Neuron (in vitro differentiated cells): ENCODE data around the gene RAB18.
"Not testable (repeated sequence)": the region's sequence is repeated elsewhere in the genome, so short reads cannot be mapped to it uniquely, and the experiment has no call there.

Experiments used
- H2AFZ ChIP-seq: one replicate; pipeline ENCODE4 v1.6.1; 2013; ENCODE audit warnings: low read depth, mild to moderate bottlenecking, inconsistent platforms, low read length, moderate library complexity
- H3K27me3 ChIP-seq: one replicate; pipeline ENCODE4 v1.6.1; 2013; ENCODE audit warnings: low read length; ENCODE audit not compliant: insufficient read depth
- H3K36me3 ChIP-seq: one replicate; pipeline ENCODE4 v1.6.1; 2013; ENCODE audit warnings: low read length; ENCODE audit not compliant: insufficient read depth
- H3K4me1 ChIP-seq: one replicate; pipeline ENCODE4 v1.6.1; 2013; ENCODE audit warnings: low read length; ENCODE audit not compliant: insufficient read depth
- H3K4me3 ChIP-seq: 2 replicates; pipeline ENCODE4 v1.5.1; 2013; ENCODE audit warnings: mild to moderate bottlenecking, low read length, moderate library complexity
- H3K9me3 ChIP-seq: one replicate; pipeline ENCODE4 v1.6.1; 2013; ENCODE audit warnings: low read length

RAB18 gene

DNA sequence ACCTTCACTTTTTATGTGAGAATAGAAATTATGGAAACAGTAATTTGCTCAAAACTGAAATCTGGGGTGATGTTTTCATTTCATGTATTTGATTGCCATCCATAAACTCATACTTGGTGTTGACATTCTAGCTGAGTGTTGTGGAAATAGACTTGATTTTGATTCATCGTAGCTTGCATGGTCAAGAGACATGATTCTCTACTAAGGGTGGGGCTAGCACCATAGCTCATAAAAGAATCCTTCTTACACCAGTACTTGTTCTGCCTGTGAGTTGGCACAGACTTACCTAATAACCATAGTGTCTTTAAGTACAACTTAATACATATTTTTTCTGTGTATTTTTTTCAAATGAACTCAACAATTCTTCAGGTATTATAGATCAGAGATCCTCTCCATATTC is 36.6 kb downstream of the RAB18 start:
- peaks cover 39% of the 10 kb centered on the region for H3K36me3 ChIP-seq

DNA sequence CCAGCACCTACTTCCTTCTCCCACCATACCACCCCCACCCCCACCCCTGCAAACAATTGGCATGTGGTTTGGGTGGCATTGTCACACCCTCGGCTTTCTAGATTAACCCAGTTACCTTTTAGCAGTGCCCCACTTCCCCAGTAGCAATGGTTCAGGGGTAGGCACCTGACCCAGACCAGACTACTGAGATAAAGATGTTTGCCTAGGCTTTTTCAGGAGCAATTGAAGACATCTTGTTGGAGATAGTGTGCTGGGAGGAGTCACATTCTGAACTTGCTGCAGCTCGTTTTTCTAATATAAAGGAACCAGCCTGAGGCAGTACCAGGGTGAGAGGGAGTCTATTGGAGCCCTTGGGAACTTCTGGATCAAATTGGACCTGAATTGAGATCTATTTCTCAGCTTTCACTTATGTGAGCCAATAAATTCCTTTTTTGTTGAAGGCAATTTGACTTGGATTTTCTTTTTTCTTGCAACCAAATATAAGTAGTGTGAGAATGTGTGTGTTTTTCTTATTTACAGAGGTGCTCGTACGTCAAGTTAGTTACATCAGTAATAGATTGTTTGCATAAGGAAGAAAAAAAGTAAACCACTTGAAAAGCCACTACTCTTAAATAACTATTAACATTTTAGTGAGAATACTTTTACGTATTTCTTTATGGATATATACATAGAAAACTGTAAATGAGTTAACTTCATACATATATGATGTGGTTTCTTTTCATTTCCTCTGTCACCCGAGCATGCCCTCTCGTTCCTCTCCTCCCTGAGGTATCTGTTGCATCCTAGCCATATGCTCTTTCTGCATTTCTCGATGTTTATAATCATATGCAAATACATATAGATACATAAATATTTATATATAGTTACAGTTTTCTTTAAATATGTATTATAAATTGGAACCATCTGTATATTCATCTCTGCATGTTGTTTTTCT is 38.0 kb downstream of the RAB18 start:
- Histone ChIP-seq H3K36me3 (peaks cover 36% of the 10 kb centered on the region), H3K4me3 (no peak overlapping the region), H2AFZ (no peak overlapping the region), H3K4me1 (peaks cover 15% of the 10 kb centered on the region), H3K9me3 (no peaks in the 10 kb centered on the region), H3K27me3 (no peaks in the 10 kb centered on the region)

More for the DNA sequence above, 36.6 kb downstream of the RAB18 start:
- H3K9me3 ChIP-seq: no peaks in the 10 kb centered on the region
- no peaks in the 10 kb centered on the region for H3K27me3 ChIP-seq
- H3K4me1 ChIP-seq: peaks cover 22% of the 10 kb centered on the region
- no peak overlapping the region for H2AFZ ChIP-seq
- H3K4me3 ChIP-seq: no peak overlapping the region

DNA sequence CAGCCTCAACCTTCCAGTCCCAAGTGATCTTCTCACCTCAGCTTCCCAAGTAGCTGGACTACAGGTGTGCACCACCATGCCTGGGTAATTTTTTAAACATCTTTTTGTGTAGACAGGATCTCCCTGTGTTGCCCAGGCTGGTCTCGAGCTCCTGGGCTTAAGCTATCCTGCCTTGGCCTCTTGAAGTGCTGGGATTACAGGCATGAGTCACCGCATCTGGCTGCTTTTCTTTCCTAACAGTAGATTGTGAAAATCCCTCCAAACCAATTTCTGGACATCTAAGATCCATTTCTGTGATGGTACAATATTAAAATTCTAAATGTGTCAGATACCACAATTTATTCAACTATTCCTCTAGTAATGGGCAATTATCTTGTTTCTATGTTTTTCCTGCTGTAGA is 38.7 kb downstream of the RAB18 start:
- Histone ChIP-seq H3K27me3 (no peaks in the 10 kb centered on the region), H3K36me3 (peaks cover 33% of the 10 kb centered on the region), H3K4me3 (no peak overlapping the region), H2AFZ (no peak overlapping the region), H3K9me3 (no peaks in the 10 kb centered on the region), H3K4me1 (peaks cover 8% of the 10 kb centered on the region)

DNA sequence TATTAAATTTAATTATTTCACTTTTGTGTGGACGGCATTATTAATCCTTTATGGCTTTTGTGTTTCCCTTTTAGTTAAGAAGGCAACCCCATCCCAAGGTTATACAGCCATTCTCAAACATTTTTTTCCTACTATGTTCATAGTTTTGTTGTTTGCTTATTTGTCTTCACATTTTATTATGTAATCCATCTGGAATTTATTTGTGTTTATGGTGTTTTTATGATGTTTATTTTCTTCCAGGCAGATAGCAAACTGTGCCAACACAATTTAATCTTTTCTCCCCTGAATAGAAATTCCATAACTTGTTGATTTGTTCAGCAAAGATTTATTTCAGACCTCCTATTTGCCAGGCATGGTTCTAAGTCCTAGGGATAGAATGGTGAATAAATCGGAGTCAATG is 42.9 kb downstream of the RAB18 start:
- Histone ChIP-seq H3K27me3 (no peaks in the 10 kb centered on the region), H3K9me3 (no peaks in the 10 kb centered on the region), H3K4me1 (no peaks in the 10 kb centered on the region)

DNA sequence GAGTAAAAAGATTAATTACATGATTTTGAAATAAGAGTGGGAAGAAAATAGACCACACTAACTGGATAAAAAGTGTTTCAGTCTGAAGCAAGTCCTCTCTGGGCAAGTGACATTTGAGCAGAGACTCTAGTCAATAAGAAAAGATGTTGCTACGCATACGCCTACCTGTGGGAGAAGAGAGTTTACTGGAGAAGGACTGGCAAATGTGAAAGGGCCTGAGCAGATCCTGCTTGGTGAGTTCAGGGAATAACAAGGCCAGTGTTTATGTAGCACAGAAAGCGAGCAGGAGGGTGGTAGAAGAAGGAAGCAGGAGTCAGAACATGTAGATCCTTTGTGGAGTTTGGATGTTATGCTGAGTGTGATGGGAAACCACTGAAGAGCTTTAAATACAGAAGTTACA is 43.4 kb downstream of the RAB18 start:
- no peaks in the 10 kb centered on the region for H3K4me1 ChIP-seq
- no peak overlapping the region for H2AFZ ChIP-seq
- no peak overlapping the region for H3K4me3 ChIP-seq
- H3K36me3 ChIP-seq: peaks cover 12% of the 10 kb centered on the region
- H3K27me3 ChIP-seq: no peaks in the 10 kb centered on the region
- H3K9me3 ChIP-seq: no peaks in the 10 kb centered on the region

More for the DNA sequence above, 42.9 kb downstream of the RAB18 start:
- Histone ChIP-seq H2AFZ (no peak overlapping the region), H3K4me3 (no peak overlapping the region), H3K36me3 (peaks cover 16% of the 10 kb centered on the region)

DNA sequence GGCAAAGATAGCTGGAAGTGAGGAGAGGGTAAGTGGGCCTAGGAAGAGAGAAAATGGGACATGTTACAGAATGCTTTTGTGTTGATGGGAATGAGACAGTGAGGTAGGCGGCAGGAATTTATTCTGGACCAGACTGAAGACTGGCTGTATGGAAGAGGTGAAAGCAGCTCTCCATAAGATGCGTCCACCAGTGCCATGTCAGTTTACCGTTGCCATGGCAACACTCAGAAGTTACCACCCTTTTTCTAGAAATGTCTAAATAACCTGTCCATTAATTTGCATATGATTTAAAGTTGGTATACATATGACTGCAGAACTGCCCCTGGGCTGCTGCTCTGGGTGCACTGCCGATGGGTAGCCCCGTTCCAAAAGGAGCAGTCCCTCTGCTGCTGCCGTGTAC is 46.7 kb downstream of the RAB18 start:
- H3K4me3 ChIP-seq: no peak overlapping the region
- H3K9me3 ChIP-seq: no peaks in the 10 kb centered on the region
- no peaks in the 10 kb centered on the region for H3K4me1 ChIP-seq
- H3K36me3 ChIP-seq: no peaks in the 10 kb centered on the region
- no peaks in the 10 kb centered on the region for H3K27me3 ChIP-seq
- no peak overlapping the region for H2AFZ ChIP-seq

DNA sequence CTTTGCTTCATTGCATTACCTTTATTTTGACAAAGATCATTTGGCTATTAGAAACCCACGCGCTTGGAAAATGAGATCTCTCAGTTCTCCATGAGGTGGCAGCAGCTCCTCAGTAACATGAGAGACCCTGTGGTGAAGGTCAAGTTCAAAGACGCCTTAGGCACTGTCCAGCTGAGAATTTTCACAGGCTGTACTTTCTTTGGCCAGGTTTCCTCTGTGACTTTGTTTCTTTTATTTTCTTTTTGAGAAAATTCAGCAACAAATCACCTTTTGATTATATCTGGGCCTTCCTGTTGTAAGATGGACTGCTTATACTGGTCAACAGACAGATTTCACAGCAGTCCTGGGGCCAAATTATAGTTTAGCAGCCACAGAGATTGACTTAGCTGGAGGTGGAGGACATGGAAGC is 54.5 kb downstream of the RAB18 start:
- H3K4me3 ChIP-seq: no peak overlapping the region
- H2AFZ ChIP-seq: no peak overlapping the region
- H3K9me3 ChIP-seq: no peaks in the 10 kb centered on the region
- no peaks in the 10 kb centered on the region for H3K27me3 ChIP-seq
- H3K36me3 ChIP-seq: no peaks in the 10 kb centered on the region
- H3K4me1 ChIP-seq: no peaks in the 10 kb centered on the region

DNA sequence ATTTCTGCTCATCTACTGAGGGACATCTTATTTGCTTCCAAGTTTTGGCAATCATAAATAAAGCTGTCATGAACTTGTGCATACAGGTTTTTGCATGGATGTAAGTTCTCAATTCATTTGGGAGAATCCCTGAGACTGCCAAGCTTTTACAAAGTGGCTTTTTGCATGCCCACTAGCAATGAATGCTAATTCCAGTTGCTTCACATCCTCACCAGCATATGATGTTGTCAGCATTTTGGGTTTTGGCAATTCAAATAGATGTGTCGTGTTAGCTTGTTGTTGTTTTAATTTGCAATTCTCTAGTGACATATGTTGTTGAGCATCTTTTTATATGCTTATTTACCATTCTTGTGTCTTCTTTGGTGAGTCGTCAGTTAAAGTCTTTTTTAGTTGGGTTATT is 57.2 kb downstream of the RAB18 start:
- no peak overlapping the region for H3K4me3 ChIP-seq
- H3K4me1 ChIP-seq: no peaks in the 10 kb centered on the region
- H3K36me3 ChIP-seq: no peaks in the 10 kb centered on the region
- H3K27me3 ChIP-seq: no peaks in the 10 kb centered on the region
- no peak overlapping the region for H2AFZ ChIP-seq
- H3K9me3 ChIP-seq: no peaks in the 10 kb centered on the region

DNA sequence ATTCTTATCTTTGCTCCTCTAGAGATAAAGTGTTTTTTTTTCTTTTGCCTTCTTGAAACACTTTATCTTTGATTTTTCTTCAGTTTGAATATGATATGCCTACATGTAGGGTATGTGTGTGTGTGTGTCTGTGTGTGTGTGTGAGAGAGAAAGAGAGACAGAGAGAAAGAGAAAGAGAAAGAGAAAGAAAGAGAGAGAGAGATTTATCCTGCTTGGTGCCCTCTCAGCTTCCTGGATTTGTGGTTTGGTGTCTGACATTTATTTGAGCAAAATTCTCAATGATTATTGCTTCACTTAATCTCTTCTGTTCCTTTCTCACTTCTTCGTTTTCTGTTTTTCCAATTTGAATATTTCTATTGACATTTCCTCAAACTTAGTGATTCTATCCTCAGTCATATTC is 60.3 kb downstream of the RAB18 start:
- H2AFZ ChIP-seq: no peak overlapping the region
- H3K36me3 ChIP-seq: no peaks in the 10 kb centered on the region
- H3K4me1 ChIP-seq: no peaks in the 10 kb centered on the region
- no peaks in the 10 kb centered on the region for H3K27me3 ChIP-seq
- no peak overlapping the region for H3K4me3 ChIP-seq
- peaks cover 2% of the 10 kb centered on the region for H3K9me3 ChIP-seq

DNA sequence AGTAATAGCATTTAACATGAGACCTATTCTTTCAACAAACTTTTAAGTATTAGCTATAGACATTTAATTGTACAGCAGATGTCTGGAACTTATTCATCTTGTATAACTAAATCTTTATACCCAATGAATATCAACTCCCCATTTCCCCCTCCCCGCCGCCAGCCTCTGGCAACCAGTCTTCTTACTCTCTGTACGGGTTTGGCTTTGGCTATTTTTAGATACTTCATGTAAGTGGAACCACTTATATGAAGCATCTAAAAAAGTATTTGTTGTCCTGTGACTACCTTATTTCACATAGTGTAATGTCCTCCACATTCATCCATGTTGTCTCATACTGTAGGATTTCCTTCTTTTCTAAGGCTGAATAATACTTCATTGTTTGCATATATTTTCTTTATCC is 60.8 kb downstream of the RAB18 start:
- H2AFZ ChIP-seq: no peak overlapping the region
- H3K4me1 ChIP-seq: no peaks in the 10 kb centered on the region
- H3K36me3 ChIP-seq: no peaks in the 10 kb centered on the region
- no peaks in the 10 kb centered on the region for H3K27me3 ChIP-seq
- no peak overlapping the region for H3K4me3 ChIP-seq
- H3K9me3 ChIP-seq: peaks cover 2% of the 10 kb centered on the region

DNA sequence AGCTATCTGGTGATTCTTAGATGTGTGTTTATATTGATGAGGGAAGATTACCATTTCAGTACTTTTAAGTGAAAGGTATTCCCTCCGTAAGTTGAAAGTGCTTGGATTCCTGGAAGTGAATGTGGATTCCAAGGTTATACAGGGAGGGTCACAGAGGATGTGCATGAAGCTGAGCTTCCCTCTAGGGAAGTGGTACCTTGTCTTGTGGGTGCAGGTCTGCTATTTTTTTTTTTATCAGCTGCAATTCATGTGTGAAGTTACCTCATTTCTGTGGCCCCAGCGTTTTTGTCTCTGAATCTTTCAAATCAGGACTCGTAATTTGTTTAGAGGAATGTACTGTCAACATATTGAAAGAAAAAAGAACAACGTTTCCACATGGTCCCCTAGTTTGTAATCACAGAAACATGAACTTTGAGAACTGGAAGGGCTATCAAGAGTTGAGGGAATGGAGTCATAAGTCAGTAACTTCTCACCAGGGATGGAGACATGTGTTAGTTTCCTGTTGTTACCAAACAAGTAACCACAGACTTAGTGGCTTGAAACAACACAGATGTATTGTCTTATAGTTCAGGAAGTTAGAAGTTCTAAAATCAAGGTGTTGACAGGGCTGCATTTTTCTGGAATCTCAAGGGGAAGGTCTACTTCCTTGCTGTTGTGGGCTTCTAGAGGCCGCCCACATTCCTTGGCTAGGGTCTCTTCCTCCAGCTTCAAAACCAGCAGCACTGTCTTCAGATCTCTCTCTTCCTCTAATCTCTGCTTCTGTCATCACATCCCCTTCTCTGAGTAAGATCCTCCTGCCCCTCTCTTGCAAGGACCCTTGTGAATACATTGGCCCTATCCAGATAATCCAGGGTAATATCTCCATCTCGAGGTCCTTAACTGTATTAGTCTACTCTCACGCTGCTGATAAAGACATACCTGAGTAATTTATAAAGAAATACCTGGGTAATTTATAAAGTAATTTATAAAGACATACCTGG is 64.4 kb downstream of the RAB18 start:
- Histone ChIP-seq H3K27me3 (no peaks in the 10 kb centered on the region), H3K9me3 (peaks cover 2% of the 10 kb centered on the region), H3K4me1 (no peaks in the 10 kb centered on the region), H3K4me3 (no peak overlapping the region), H3K36me3 (no peaks in the 10 kb centered on the region), H2AFZ (no peak overlapping the region)

DNA sequence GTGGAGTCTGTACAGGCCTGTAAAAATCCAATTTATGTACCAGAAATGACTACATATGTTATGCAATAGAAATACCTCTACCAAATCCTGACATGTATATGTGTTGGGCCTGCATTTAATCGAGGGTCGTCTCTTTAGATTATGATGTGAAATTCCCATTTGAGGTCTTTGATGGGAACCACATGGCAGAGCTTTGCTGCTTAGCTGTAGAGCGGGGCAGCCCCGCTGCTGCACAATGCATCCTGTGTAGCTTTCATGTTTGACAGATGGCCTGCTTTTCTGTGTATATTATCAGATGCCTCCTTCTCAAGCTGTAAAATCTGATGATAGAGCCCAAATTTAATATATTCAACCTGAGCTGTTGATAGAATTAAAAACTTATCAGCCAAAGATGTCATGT is 65.8 kb downstream of the RAB18 start:
- no peaks in the 10 kb centered on the region for H3K4me1 ChIP-seq
- H3K27me3 ChIP-seq: no peaks in the 10 kb centered on the region
- H3K4me3 ChIP-seq: no peak overlapping the region
- no peak overlapping the region for H2AFZ ChIP-seq
- no peaks in the 10 kb centered on the region for H3K36me3 ChIP-seq
- H3K9me3 ChIP-seq: peaks cover 2% of the 10 kb centered on the region

DNA sequence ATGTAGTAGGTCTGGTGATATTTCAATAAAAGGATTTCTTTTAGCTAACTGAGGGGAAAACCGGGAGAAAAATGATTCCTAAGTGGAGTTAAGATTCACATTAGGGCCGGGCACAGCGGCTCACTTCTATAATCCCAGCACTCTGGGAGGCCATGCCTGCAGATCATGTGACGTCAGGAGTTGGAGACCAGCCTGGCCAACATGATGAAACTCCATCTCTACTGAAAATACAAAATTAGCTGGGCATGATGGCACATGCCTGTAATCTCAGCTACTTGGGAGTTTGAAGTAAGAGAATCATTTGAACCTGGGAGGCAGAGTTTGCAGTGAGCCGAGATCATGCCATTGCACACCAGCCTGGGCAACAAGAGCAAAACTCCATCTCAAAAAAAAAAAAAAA is 72.9 kb downstream of the RAB18 start:
- H3K9me3 ChIP-seq, H2AFZ ChIP-seq, H3K4me3 ChIP-seq, H3K4me1 ChIP-seq, H3K36me3 ChIP-seq, H3K27me3 ChIP-seq: not testable (repeated sequence)
